Measurements from ENCODE around the gene HOXC13. TPM values are rescaled to one million over a fixed set of nuclear protein-coding genes. Genes with fewer than 3 reads are reported as not detected.

HOXC13 gene
- total and polyA plus RNA-seq, 4 donors, result 0.32 TPM; not detected in 3

GRCh38 chr12:53956914-53957536 lies 18.4 kb downstream of the HOXC13 start:
- ATAC-seq (ENCODE audit: low FRiP score), result no peak
- WGBS, 2 donors, result 12 to 23% methylated on average over 10 to 11 of the region's 11 CpGs
- no peak overlapping the region for H3K27ac ChIP-seq (ENCODE audit: low read depth in 1 of 2, low read length in 2 of 2)
- H3K36me3 ChIP-seq (ENCODE audit: control insufficient read depth in 1 of 2, insufficient read depth in 2 of 2, low read length in 1 of 2), result no peaks in the 10 kb centered on the region
- no peak overlapping the region for H3K4me3 ChIP-seq (ENCODE audit: low read length in 2 of 2)
- H3K9me3 ChIP-seq (ENCODE audit: control insufficient read depth, low read length), result no peaks in the 10 kb centered on the region
- H3K27me3 ChIP-seq (ENCODE audit: control insufficient read depth in 1 of 2, insufficient read depth in 2 of 2, low read length in 1 of 2), result peaks cover 0 to 1% of the 10 kb centered on the region in 2 donors
- intact Hi-C loops (cut with DNase I), result no loop called here
- no peak for DNase-seq
- H3K4me1 ChIP-seq (ENCODE audit: control insufficient read depth in 1 of 2, insufficient read depth in 2 of 2, low read length in 2 of 2), result no peaks in the 10 kb centered on the region

GRCh38 chr12:53958128-53958527 lies 19.5 kb downstream of the HOXC13 start:
- no peak for DNase-seq
- ATAC-seq (ENCODE audit: low FRiP score), result no peak
- Histone ChIP-seq H3K4me1 (ENCODE audit: control insufficient read depth in 1 of 2, insufficient read depth in 2 of 2, low read length in 2 of 2) (no peaks in the 10 kb centered on the region), H3K27ac (ENCODE audit: low read depth in 1 of 2, low read length in 2 of 2) (no peak overlapping the region), H3K4me3 (ENCODE audit: low read length in 2 of 2) (no peak overlapping the region), H3K27me3 (ENCODE audit: control insufficient read depth in 1 of 2, insufficient read depth in 2 of 2, low read length in 1 of 2) (peaks cover 0 to 1% of the 10 kb centered on the region in 2 donors), H3K36me3 (ENCODE audit: control insufficient read depth in 1 of 2, insufficient read depth in 2 of 2, low read length in 1 of 2) (no peaks in the 10 kb centered on the region), H3K9me3 (ENCODE audit: control insufficient read depth, low read length) (no peaks in the 10 kb centered on the region)
- intact Hi-C loops (cut with DNase I), result no loop called here
- 42 to 46% methylated on average over 3 of the region's 3 CpGs for WGBS, 2 donors

GRCh38 chr12:53959314-53959713 lies 20.7 kb downstream of the HOXC13 start:
- Histone ChIP-seq H3K36me3 (ENCODE audit: control insufficient read depth in 1 of 2, insufficient read depth in 2 of 2, low read length in 1 of 2) (no peaks in the 10 kb centered on the region), H3K4me1 (ENCODE audit: control insufficient read depth in 1 of 2, insufficient read depth in 2 of 2, low read length in 2 of 2) (no peaks in the 10 kb centered on the region), H3K27me3 (ENCODE audit: control insufficient read depth in 1 of 2, insufficient read depth in 2 of 2, low read length in 1 of 2) (peaks cover 0 to 1% of the 10 kb centered on the region in 2 donors), H3K27ac (ENCODE audit: low read depth in 1 of 2, low read length in 2 of 2) (no peak overlapping the region), H3K9me3 (ENCODE audit: control insufficient read depth, low read length) (no peaks in the 10 kb centered on the region), H3K4me3 (ENCODE audit: low read length in 2 of 2) (no peak overlapping the region)
- intact Hi-C loops (cut with DNase I), result no loop called here
- 17 to 18% methylated on average over 4 of the region's 4 CpGs for WGBS, 2 donors
- ATAC-seq (ENCODE audit: low FRiP score) (no peak), DNase-seq (no peak)

- no peaks in the 10 kb centered on the region for H3K36me3 ChIP-seq (ENCODE audit: control insufficient read depth in 1 of 2, insufficient read depth in 2 of 2, low read length in 1 of 2)
- no peak overlapping the region for H3K4me3 ChIP-seq (ENCODE audit: low read length in 2 of 2)
- no peaks in the 10 kb centered on the region for H3K4me1 ChIP-seq (ENCODE audit: control insufficient read depth in 1 of 2, insufficient read depth in 2 of 2, low read length in 2 of 2)
- no peak for ATAC-seq (ENCODE audit: low FRiP score)
- DNase-seq, result no peak
- H3K27me3 ChIP-seq (ENCODE audit: control insufficient read depth in 1 of 2, insufficient read depth in 2 of 2, low read length in 1 of 2), result peaks cover 0 to 1% of the 10 kb centered on the region in 2 donors
- intact Hi-C loops (cut with DNase I), result no loop called here
- no peak overlapping the region for H3K27ac ChIP-seq (ENCODE audit: low read depth in 1 of 2, low read length in 2 of 2)
- WGBS, 2 donors, result 12 to 13% methylated on average over 39 of the region's 39 CpGs
- H3K9me3 ChIP-seq (ENCODE audit: control insufficient read depth, low read length), result no peaks in the 10 kb centered on the region
Observed at GRCh38 chr12:53960187-53961024, 21.8 kb downstream of the HOXC13 start.

GRCh38 chr12:53961025-53961761 lies 22.6 kb downstream of the HOXC13 start:
- Histone ChIP-seq H3K9me3 (ENCODE audit: control insufficient read depth, low read length) (no peaks in the 10 kb centered on the region), H3K27ac (ENCODE audit: low read depth in 1 of 2, low read length in 2 of 2) (no peak overlapping the region), H3K4me3 (ENCODE audit: low read length in 2 of 2) (no peak overlapping the region), H3K4me1 (ENCODE audit: control insufficient read depth in 1 of 2, insufficient read depth in 2 of 2, low read length in 2 of 2) (no peaks in the 10 kb centered on the region), H3K36me3 (ENCODE audit: control insufficient read depth in 1 of 2, insufficient read depth in 2 of 2, low read length in 1 of 2) (no peaks in the 10 kb centered on the region), H3K27me3 (ENCODE audit: control insufficient read depth in 1 of 2, insufficient read depth in 2 of 2, low read length in 1 of 2) (peaks cover 0 to 1% of the 10 kb centered on the region in 2 donors)
- ATAC-seq (ENCODE audit: low FRiP score) (peak; percentile 11), DNase-seq (peak in 1 of 2 donors; percentile 76)
- intact Hi-C loops (cut with DNase I), result no loop called here
- WGBS, 2 donors, result 3 to 5% methylated on average over 68 to 72 of the region's 72 CpGs

GRCh38 chr12:53963005-53963404 lies 24.4 kb downstream of the HOXC13 start:
- H3K4me3 ChIP-seq (ENCODE audit: low read length in 2 of 2), result no peak overlapping the region
- H3K27ac ChIP-seq (ENCODE audit: low read depth in 1 of 2, low read length in 2 of 2), result no peak overlapping the region
- 66 to 67% methylated on average over 7 of the region's 7 CpGs for WGBS, 2 donors
- H3K27me3 ChIP-seq (ENCODE audit: control insufficient read depth in 1 of 2, insufficient read depth in 2 of 2, low read length in 1 of 2), result peaks cover 0 to 1% of the 10 kb centered on the region in 2 donors
- H3K36me3 ChIP-seq (ENCODE audit: control insufficient read depth in 1 of 2, insufficient read depth in 2 of 2, low read length in 1 of 2), result no peaks in the 10 kb centered on the region
- no peak for ATAC-seq (ENCODE audit: low FRiP score)
- no peaks in the 10 kb centered on the region for H3K9me3 ChIP-seq (ENCODE audit: control insufficient read depth, low read length)
- H3K4me1 ChIP-seq (ENCODE audit: control insufficient read depth in 1 of 2, insufficient read depth in 2 of 2, low read length in 2 of 2), result no peaks in the 10 kb centered on the region
- intact Hi-C loops (cut with DNase I), result no loop called here
- DNase-seq, result no peak

- Histone ChIP-seq H3K27me3 (ENCODE audit: control insufficient read depth in 1 of 2, insufficient read depth in 2 of 2, low read length in 1 of 2) (no peaks in the 10 kb centered on the region), H3K4me3 (ENCODE audit: low read length in 2 of 2) (no peak overlapping the region), H3K27ac (ENCODE audit: low read depth in 1 of 2, low read length in 2 of 2) (no peak overlapping the region), H3K9me3 (ENCODE audit: control insufficient read depth, low read length) (no peaks in the 10 kb centered on the region), H3K36me3 (ENCODE audit: control insufficient read depth in 1 of 2, insufficient read depth in 2 of 2, low read length in 1 of 2) (no peaks in the 10 kb centered on the region), H3K4me1 (ENCODE audit: control insufficient read depth in 1 of 2, insufficient read depth in 2 of 2, low read length in 2 of 2) (no peaks in the 10 kb centered on the region)
- intact Hi-C loops (cut with DNase I), result no loop called here
- ATAC-seq (ENCODE audit: low FRiP score) (no peak), DNase-seq (peak in 1 of 2 donors; percentile 75)
- WGBS, 2 donors, result 25 to 27% methylated on average over 37 to 38 of the region's 38 CpGs
Observed at GRCh38 chr12:53963434-53964314, 25.0 kb downstream of the HOXC13 start.

- intact Hi-C loops (cut with DNase I), result no loop called here
- Histone ChIP-seq H3K4me1 (ENCODE audit: control insufficient read depth in 1 of 2, insufficient read depth in 2 of 2, low read length in 2 of 2) (no peaks in the 10 kb centered on the region), H3K27me3 (ENCODE audit: control insufficient read depth in 1 of 2, insufficient read depth in 2 of 2, low read length in 1 of 2) (no peaks in the 10 kb centered on the region), H3K9me3 (ENCODE audit: control insufficient read depth, low read length) (no peaks in the 10 kb centered on the region), H3K36me3 (ENCODE audit: control insufficient read depth in 1 of 2, insufficient read depth in 2 of 2, low read length in 1 of 2) (no peaks in the 10 kb centered on the region), H3K4me3 (ENCODE audit: low read length in 2 of 2) (no peak overlapping the region), H3K27ac (ENCODE audit: low read depth in 1 of 2, low read length in 2 of 2) (no peak overlapping the region)
- no peak for DNase-seq
- ATAC-seq (ENCODE audit: low FRiP score), result no peak
- 30 to 36% methylated on average over 2 of the region's 2 CpGs for WGBS, 2 donors
Observed at GRCh38 chr12:53964315-53964713, 25.7 kb downstream of the HOXC13 start.

Measured in aorta (tissue), 5 donors.